Osteoblast (primary cell): ENCODE data around the gene ABHD11. TPM values are rescaled to one million over a fixed set of nuclear protein-coding genes. Genes with fewer than 3 reads are reported as not detected.

ENCODE experiments used
- DNase-seq: peaks from one replicate; pipeline ENCODE4 v3.0.0; 2011; ENCODE audit warnings: low spot score, mixed read lengths; ENCODE audit not compliant: insufficient read length; ENCODE audit errors: missing footprints
- H2AFZ ChIP-seq: 2 replicates; pipeline ENCODE4 v1.6.0; 2011; ENCODE audit warnings: mild to moderate bottlenecking, low read length
- H3K27ac ChIP-seq: 2 replicates; pipeline ENCODE4 v1.5.1; 2011; ENCODE audit warnings: mild to moderate bottlenecking, low read depth, low read length, moderate library complexity
- H3K27me3 ChIP-seq: 2 replicates; pipeline ENCODE4 v1.6.0; 2012; ENCODE audit warnings: mild to moderate bottlenecking, control low read depth, inconsistent platforms, low read length, moderate library complexity; ENCODE audit not compliant: insufficient read depth
- H3K36me3 ChIP-seq: 2 replicates; pipeline ENCODE4 v1.5.1; 2011; ENCODE audit warnings: mild to moderate bottlenecking, low read length, control low read depth, moderate library complexity; ENCODE audit not compliant: insufficient read depth
- H3K4me1 ChIP-seq: 2 replicates; pipeline ENCODE4 v1.5.1; 2011; ENCODE audit warnings: mild to moderate bottlenecking, low read length, control low read depth, moderate library complexity; ENCODE audit not compliant: insufficient read depth
- H3K4me2 ChIP-seq: 2 replicates; pipeline ENCODE4 v1.6.0; 2011; ENCODE audit warnings: mild to moderate bottlenecking, low read length; ENCODE audit not compliant: insufficient read depth
- H3K4me3 ChIP-seq: fragments of 200-600 bp; sonication (generic); 3 replicates; pipeline ENCODE4 v1.5.1; 2012; ENCODE audit warnings: mild to moderate bottlenecking, low read length, inconsistent platforms; ENCODE audit not compliant: insufficient read depth
- H3K79me2 ChIP-seq: 2 replicates; pipeline ENCODE4 v1.6.0; 2012; ENCODE audit warnings: mild to moderate bottlenecking, low read length, control low read depth, inconsistent platforms; ENCODE audit not compliant: insufficient read depth
- H3K9me3 ChIP-seq: 2 replicates; pipeline ENCODE4 v1.5.1; 2011; ENCODE audit warnings: low read depth, low read length, control low read depth
- H4K20me1 ChIP-seq: 2 replicates; pipeline ENCODE4 v1.6.0; 2012; ENCODE audit warnings: mild to moderate bottlenecking, low read length, control low read depth; ENCODE audit not compliant: insufficient read depth
- total RNA-seq: library from RNA; depleted of rRNA; stranded (reverse); fragments of >200 nt; gene quantifications from 2 replicates; pipeline ENCODE4 v1.2.3, GENCODE V29; 2012
- TF ChIP-seq, protein P1 (sequence below): IDR thresholded peaks from 2 replicates; pipeline ENCODE4 v1.5.1; 2011; ENCODE audit warnings: mild to moderate bottlenecking, low read depth, low read length, moderate library complexity; ENCODE audit errors: extremely low read depth

Gene ABHD11
- total RNA-seq, 1 donor, result 8.7 TPM

DNA sequence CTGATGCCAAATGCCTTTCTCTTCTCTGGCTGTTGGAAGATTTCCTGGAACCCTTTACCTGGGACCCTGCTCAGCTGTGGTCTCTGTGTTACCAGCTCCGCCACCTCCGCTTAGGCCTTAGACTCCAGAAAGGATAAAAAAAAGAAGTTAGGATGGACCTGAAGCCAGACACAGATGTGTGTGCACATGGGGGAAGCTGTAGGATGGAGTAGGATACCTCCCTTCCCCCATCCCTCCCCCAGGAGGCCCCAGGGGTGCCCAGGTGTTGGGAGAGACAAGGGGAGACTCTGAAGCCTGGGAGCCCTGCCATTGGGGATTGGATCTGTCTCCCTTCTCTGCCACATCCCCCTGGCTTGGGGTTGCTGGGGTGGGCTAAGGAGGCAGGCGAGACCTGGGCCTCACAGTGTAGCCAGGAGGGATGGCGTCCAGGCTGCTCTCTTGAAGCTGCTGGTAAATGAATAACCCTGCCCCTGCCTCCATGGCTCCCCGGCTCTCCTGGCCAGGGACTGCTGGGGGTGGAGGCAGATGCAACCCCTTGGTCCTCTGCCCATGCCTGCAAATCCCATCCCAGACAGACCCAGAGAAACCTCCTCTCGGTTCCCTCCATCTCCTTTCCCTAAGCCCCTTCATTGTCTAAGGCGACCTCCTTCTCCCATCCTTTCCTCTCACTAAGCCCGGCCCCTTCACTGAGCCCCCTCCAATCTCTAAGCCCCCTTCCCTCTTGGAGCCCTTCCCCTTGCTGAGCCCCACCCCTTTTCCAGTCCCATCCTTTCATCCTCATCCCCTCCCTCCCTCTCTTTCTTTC is 23.5 kb upstream of the ABHD11 start:
- Histone ChIP-seq H3K27me3 (no peaks in the 10 kb centered on the region), H3K27ac (no peak overlapping the region), H3K4me1 (no peaks in the 10 kb centered on the region), H4K20me1 (no peaks in the 10 kb centered on the region), H3K36me3 (no peaks in the 10 kb centered on the region), H3K9me3 (no peaks in the 10 kb centered on the region), H2AFZ (no peak overlapping the region), H3K4me2 (no peak overlapping the region), H3K79me2 (no peaks in the 10 kb centered on the region), H3K4me3 (no peak overlapping the region)
- DNase-seq, result peak; percentile 34
- TF ChIP-seq, protein P1, sequence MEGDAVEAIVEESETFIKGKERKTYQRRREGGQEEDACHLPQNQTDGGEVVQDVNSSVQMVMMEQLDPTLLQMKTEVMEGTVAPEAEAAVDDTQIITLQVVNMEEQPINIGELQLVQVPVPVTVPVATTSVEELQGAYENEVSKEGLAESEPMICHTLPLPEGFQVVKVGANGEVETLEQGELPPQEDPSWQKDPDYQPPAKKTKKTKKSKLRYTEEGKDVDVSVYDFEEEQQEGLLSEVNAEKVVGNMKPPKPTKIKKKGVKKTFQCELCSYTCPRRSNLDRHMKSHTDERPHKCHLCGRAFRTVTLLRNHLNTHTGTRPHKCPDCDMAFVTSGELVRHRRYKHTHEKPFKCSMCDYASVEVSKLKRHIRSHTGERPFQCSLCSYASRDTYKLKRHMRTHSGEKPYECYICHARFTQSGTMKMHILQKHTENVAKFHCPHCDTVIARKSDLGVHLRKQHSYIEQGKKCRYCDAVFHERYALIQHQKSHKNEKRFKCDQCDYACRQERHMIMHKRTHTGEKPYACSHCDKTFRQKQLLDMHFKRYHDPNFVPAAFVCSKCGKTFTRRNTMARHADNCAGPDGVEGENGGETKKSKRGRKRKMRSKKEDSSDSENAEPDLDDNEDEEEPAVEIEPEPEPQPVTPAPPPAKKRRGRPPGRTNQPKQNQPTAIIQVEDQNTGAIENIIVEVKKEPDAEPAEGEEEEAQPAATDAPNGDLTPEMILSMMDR, result no peak

DNA sequence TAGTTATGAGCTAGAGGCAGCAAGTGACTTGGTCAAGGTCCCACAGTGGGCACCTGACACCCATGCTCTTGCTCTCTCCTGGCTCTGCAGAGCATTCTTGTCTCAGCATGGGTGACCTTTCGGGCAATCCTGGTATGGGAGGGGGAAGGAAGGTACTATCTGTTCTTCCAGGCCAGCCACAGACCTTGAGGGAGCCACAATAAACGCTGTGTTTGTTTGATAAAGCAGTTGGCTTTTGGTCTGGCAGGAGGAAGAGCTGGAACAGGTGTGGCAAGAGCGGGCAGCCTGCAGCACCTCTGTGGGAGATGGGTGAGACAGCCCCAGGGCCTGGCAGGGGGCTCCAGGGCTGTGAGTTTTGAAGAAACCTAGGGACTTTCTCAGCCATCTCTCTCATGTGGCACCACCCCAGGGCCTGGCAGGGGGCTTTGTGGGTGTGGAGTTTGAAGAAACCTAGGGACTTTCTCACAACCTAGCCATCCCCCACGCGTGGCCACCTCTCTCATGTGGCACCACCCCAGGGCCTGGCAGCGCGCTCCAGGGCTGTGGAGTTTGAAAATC is 20.1 kb upstream of the ABHD11 start:
- Histone ChIP-seq H3K27ac (no peak overlapping the region), H3K4me2 (no peak overlapping the region), H3K9me3 (no peaks in the 10 kb centered on the region), H3K4me1 (no peaks in the 10 kb centered on the region), H3K27me3 (no peaks in the 10 kb centered on the region), H3K36me3 (no peaks in the 10 kb centered on the region), H2AFZ (no peak overlapping the region), H3K4me3 (no peak overlapping the region), H4K20me1 (no peaks in the 10 kb centered on the region), H3K79me2 (no peaks in the 10 kb centered on the region)
- TF ChIP-seq, protein P1, result no peak
- peak; percentile 38 for DNase-seq

DNA sequence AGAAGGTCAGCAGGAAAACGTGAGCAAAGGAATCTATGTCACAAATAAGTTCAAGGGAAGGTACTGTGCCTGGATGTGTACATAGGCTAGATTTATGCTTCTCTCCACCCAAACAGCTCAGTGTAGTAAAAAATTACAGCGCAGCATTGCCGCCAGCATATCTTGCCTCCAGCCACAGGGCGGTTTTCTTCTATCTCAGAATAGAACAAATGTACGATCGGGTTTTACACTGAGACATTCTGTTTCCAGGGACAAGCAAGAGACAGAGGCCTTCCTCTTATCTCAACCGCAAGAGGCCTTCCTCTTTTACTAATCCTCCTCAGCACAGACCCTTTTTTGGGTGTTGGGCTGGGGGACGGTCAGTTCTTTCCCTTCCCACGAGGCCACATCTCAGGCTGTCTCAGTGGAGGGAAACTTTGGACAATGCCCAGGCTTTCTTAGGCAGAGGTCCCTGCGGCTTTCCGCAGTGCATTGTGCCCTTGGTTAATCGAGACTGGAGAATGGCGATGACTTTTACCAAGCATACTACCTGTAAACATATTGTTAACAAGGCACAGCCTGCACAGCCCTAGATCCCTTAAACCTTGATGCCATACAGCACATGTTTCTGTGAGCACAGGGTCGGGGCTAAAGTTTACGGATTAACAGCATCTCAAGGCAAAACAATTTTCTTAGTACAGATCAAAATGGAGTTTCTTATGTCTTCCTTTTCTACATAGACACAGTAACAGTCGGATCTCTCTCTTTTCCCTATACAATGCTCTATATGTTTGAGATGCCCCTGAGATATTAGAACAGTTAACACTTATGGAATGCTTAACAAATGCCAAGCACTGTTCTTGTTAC is 11.6 kb upstream of the ABHD11 start:
- Histone ChIP-seq H3K27me3 (no peaks in the 10 kb centered on the region), H3K4me2 (no peak overlapping the region), H2AFZ (no peak overlapping the region), H4K20me1 (no peaks in the 10 kb centered on the region), H3K4me1 (no peaks in the 10 kb centered on the region), H3K4me3 (no peak overlapping the region), H3K9me3 (no peaks in the 10 kb centered on the region), H3K36me3 (no peaks in the 10 kb centered on the region), H3K27ac (no peak overlapping the region), H3K79me2 (no peaks in the 10 kb centered on the region)
- TF ChIP-seq, protein P1, result no peak
- no peak for DNase-seq

DNA sequence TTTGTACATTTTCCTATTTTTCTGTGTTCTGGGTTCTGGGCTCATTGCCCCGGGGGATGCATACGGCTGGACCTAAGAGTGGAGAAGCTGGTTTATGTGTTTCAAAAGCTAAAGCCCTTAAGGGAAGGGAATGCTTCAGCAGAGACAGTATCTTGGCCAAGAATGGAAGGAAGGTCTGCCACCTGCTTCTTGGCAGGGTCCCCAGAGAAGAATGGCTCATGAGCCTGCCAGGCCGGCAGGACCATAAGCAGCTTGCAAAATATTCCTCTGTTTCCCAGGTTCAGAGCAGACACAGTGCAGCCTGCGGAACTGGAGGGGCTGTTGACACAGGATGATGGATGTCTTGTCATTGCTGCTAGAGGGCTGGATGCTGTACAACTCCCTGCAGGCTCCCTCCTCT is 7.8 kb upstream of the ABHD11 start:
- Histone ChIP-seq H2AFZ (no peak overlapping the region), H3K4me3 (no peak overlapping the region), H3K27me3 (no peaks in the 10 kb centered on the region), H3K9me3 (no peaks in the 10 kb centered on the region), H3K79me2 (no peaks in the 10 kb centered on the region), H3K36me3 (no peaks in the 10 kb centered on the region), H3K4me1 (no peaks in the 10 kb centered on the region), H4K20me1 (no peaks in the 10 kb centered on the region), H3K4me2 (no peak overlapping the region), H3K27ac (no peak overlapping the region)
- DNase-seq, result peak; percentile 23
- TF ChIP-seq, protein P1, result no peak
